HepG2 (cell line): ENCODE measurements around the gene TACC3. TPM values are rescaled to one million over a fixed set of nuclear protein-coding genes. Genes with fewer than 3 reads are reported as not detected.

Experiments
- ATAC-seq: fragments of 200-7000 bp; cut with Tn5 transposase; 3 replicates; pipeline ENCODE4 v1.9.1; 2020; ENCODE audit warnings: mild to moderate bottlenecking, moderate library complexity
- BruUV-seq: library from RNA; stranded (reverse); fragments of 400-500 nt; replicated peaks from 2 replicates; lab custom pipeline; 2021; lab: Mats Ljungman, UMichigan
- CTCF ChIA-PET: fragments of 300-600 bp; formaldehyde crosslinking; extraction: SDS; loops from one replicate; lab custom pipeline; 2021; ENCODE audit warnings: low total read pairs, inconsistent platforms, low intra/inter-chr PET ratio; lab: Yijun Ruan, JAX
- POLR2A ChIA-PET: fragments of 350-600 bp; sonication (Branson Sonifier 250); formaldehyde crosslinking; loops from one replicate; lab custom pipeline; 2020; ENCODE audit warnings: antibody characterized with exemption, inconsistent platforms; lab: Yijun Ruan, JAX
- DNase-seq: peaks from one replicate; pipeline ENCODE4 v3.0.0-alpha.2; 2015; ENCODE audit warnings: low spot score
- FAIRE-seq: peaks from 3 replicates; lab custom pipeline; 2011; peaks lifted over from hg19 to GRCh38; lab: Jason Lieb, UNC
- H2AFZ ChIP-seq: one replicate; pipeline ENCODE4 v1.6.1; 2011; ENCODE audit warnings: low read length, inconsistent platforms
- H3K27ac ChIP-seq: fragments of 300-600 bp; 3 replicates; pipeline ENCODE4 v1.8.0; 2011; ENCODE audit warnings: mixed run types, mild to moderate bottlenecking, mixed read lengths, low read length, inconsistent platforms; ENCODE audit not compliant: insufficient read depth; ENCODE audit errors: extremely low read length
- H3K27me3 ChIP-seq, 2 experiments: fragments of 200-600 bp in 1 of 2; 2 replicates in 1 of 2; 3 replicates in 1 of 2; pipeline versions ENCODE4 v1.6.0 to v1.8.0; 2011; ENCODE audit warnings: low read length in 2 of 2, mild to moderate bottlenecking in 2 of 2, moderate library complexity in 2 of 2, inconsistent platforms in 1 of 2; ENCODE audit not compliant: insufficient read depth in 2 of 2, control insufficient read depth in 1 of 2
- H3K36me3 ChIP-seq, 2 experiments: fragments of 200-600 bp in 1 of 2; replicated peaks in 1 of 2; 2 replicates in 1 of 2; 3 replicates in 1 of 2; pipeline versions ENCODE4 v1.5.1 to v1.8.0; 2011; ENCODE audit warnings: low read length in 2 of 2, inconsistent platforms in 1 of 2; ENCODE audit not compliant: insufficient read depth in 2 of 2, control insufficient read depth in 1 of 2
- H3K4me1 ChIP-seq: 2 replicates; pipeline ENCODE4 v1.5.1; 2012; ENCODE audit warnings: low read length, inconsistent platforms; ENCODE audit not compliant: insufficient read depth
- H3K4me2 ChIP-seq: 2 replicates; pipeline ENCODE4 v1.6.0; 2011; ENCODE audit warnings: low read depth, low read length, inconsistent platforms
- H3K4me3 ChIP-seq, 3 experiments: fragments of 200-600 bp in 1 of 3; sonication (generic), shearing (Covaris generic) in 1 of 3; replicated peaks in 1 of 3; 2 replicates each; pipeline ENCODE4 v1.5.1; 2011 to 2016; ENCODE audit warnings: low read length in 3 of 3, inconsistent platforms in 2 of 3, low read depth in 2 of 3, mild to moderate bottlenecking in 2 of 3, control low read depth in 1 of 3, mixed read lengths in 1 of 3; ENCODE audit not compliant: insufficient read depth in 1 of 3
- H3K79me2 ChIP-seq: one replicate; pipeline ENCODE4 v1.6.1; 2011; ENCODE audit warnings: low read length, inconsistent platforms; ENCODE audit not compliant: insufficient read depth
- H3K9ac ChIP-seq: 2 replicates; pipeline ENCODE4 v1.6.0; 2011; ENCODE audit warnings: mild to moderate bottlenecking, low read depth, low read length, inconsistent platforms; ENCODE audit not compliant: insufficient read depth
- H3K9me3 ChIP-seq: 2 replicates; pipeline ENCODE4 v1.5.1; 2012; ENCODE audit warnings: mild to moderate bottlenecking, low read length
- H4K20me1 ChIP-seq: 2 replicates; pipeline ENCODE4 v1.6.0; 2011; ENCODE audit warnings: inconsistent platforms, mild to moderate bottlenecking, low read length, moderate library complexity; ENCODE audit not compliant: insufficient read depth
- BHLHE40 ChIP-seq: IDR thresholded peaks from 2 replicates; pipeline ENCODE4 v1.6.1; 2011; ENCODE audit warnings: low read length, improper control_type of control experiment
- CHD2 ChIP-seq: IDR thresholded peaks from 2 replicates; pipeline ENCODE4 v1.6.1; 2011; ENCODE audit warnings: low read depth, low read length, improper control_type of control experiment
- DNMT1 ChIP-seq: sonication (generic); formaldehyde crosslinking; IDR thresholded peaks from 2 replicates; pipeline ENCODE4 v1.5.1; 2020; ENCODE audit warnings: mild to moderate bottlenecking, missing genetic modification reagents
- JARID2 ChIP-seq: sonication (generic); formaldehyde crosslinking; IDR thresholded peaks from 2 replicates; pipeline ENCODE4 v1.8.1; 2023; ENCODE audit warnings: missing genetic modification reagents, inconsistent platforms; ENCODE audit not compliant: insufficient replicate concordance
- KAT2B ChIP-seq: fragments of 150-350 bp; IDR thresholded peaks from 2 replicates; pipeline ENCODE4 v1.6.1; 2014; ENCODE audit warnings: low read depth, low read length, borderline replicate concordance
- SATB2 ChIP-seq: sonication (generic); formaldehyde crosslinking; IDR thresholded peaks from 2 replicates; pipeline ENCODE4 v1.5.0; 2020; ENCODE audit warnings: missing genetic modification reagents
- SRSF1 ChIP-seq: fragments of 200-400 bp; formaldehyde crosslinking; optimal IDR thresholded peaks from 2 replicates; pipeline ENCODE3; 2017; ENCODE audit warnings: mild to moderate bottlenecking, low read depth, low read length, moderate library complexity
- TRIM24 ChIP-seq: sonication (generic); formaldehyde crosslinking; IDR thresholded peaks from 2 replicates; pipeline ENCODE4 v1.8.0; 2022; ENCODE audit warnings: mild to moderate bottlenecking, missing genetic modification reagents
- ZBTB44 ChIP-seq: sonication (generic); formaldehyde crosslinking; IDR thresholded peaks from 2 replicates; pipeline ENCODE4 v1.4.0; 2020; ENCODE audit warnings: missing genetic modification reagents
- ZNF18 ChIP-seq: sonication (generic); formaldehyde crosslinking; IDR thresholded peaks from 2 replicates; pipeline ENCODE4 v1.8.0; 2022; ENCODE audit warnings: mild to moderate bottlenecking, missing genetic modification reagents; ENCODE audit not compliant: insufficient replicate concordance
- ZNF275 ChIP-seq: sonication (generic); formaldehyde crosslinking; IDR thresholded peaks from 2 replicates; pipeline ENCODE4 v1.8.0; 2022; ENCODE audit warnings: missing genetic modification reagents, mild to moderate bottlenecking, inconsistent platforms, borderline replicate concordance
- ZNF276 ChIP-seq: sonication (generic); formaldehyde crosslinking; IDR thresholded peaks from 2 replicates; pipeline ENCODE4 v1.4.0; 2020; ENCODE audit warnings: mild to moderate bottlenecking, low read depth, missing genetic modification reagents
- ZNF451 ChIP-seq: sonication (generic); formaldehyde crosslinking; IDR thresholded peaks from 2 replicates; pipeline ENCODE4 v1.5.0; 2020; ENCODE audit warnings: mild to moderate bottlenecking, missing genetic modification reagents
- ZNF737 ChIP-seq: sonication (generic); formaldehyde crosslinking; IDR thresholded peaks from 2 replicates; pipeline ENCODE4 v1.5.0; 2020; ENCODE audit warnings: missing genetic modification reagents, mild to moderate bottlenecking, borderline replicate concordance
- ZNF83 ChIP-seq: sonication (generic); formaldehyde crosslinking; IDR thresholded peaks from 2 replicates; pipeline ENCODE4 v1.4.0; 2020; ENCODE audit warnings: missing genetic modification reagents, mild to moderate bottlenecking, borderline replicate concordance
- WGBS: methylation state at CpG from one replicate; pipeline ENCODE4 v1.1.6; 2017; ENCODE audit warnings: low lambda C conversion rate; 5-methylcytosine and 5-hydroxymethylcytosine counted together
- in situ Hi-C: cut with HindIII; loops from 2 replicates; pipeline ENCODE4 v1.10.0; 2017; ENCODE audit warnings: low pct_unique_long_range_greater_than_20kb; ENCODE audit not compliant: extremely low pct_ligation_motif_present
- intact Hi-C: fragments of 100-400 bp; cut with micrococcal nuclease; formaldehyde crosslinking; loops from one replicate; pipeline ENCODE4 v1.10.0; 2022; ENCODE audit not compliant: unreplicated experiment
- polyA plus RNA-seq, 8 experiments: library from polyadenylated mRNA; depleted of rRNA in 3 of 8; stranded (reverse) in 7 of 8; unstranded in 1 of 8; fragments of >200 nt; fragmentation: Illumina TruSeq in 4 of 8; extraction: Trizol in 4 of 8; gene quantifications; 2 replicates each; pipeline versions ENCODE4 v1.2.1 to v1.2.3, GENCODE V29; 2011 to 2016; ENCODE audit warnings: low read depth in 4 of 8, missing spikeins in 1 of 8, mixed read lengths in 1 of 8; ENCODE audit not compliant: insufficient read depth in 1 of 8
- total RNA-seq, 5 experiments: library from RNA; depleted of rRNA; stranded (reverse); fragments of >200 nt; fragmentation: Illumina TruSeq; extraction: Trizol; gene quantifications; 2 replicates each; pipeline ENCODE4 v1.2.3, GENCODE V29; 2016; ENCODE audit warnings: low read depth in 1 of 5

Gene TACC3
- total and polyA plus RNA-seq, 2 of the 13 experiments (the other 11 are each of a cell fraction or from before 2014, with no cell fraction given), result 20.3 to 21.2 TPM

- POLR2A ChIA-PET, result interaction anchor here (1.3 to 34.3 kb wide), 4 partner anchors 9 to 35 kb away, joined by 3 to 1258 read pairs (median 6); partner anchors contain the start of gene FGFR3
- 97% methylated on average over 19 of the region's 30 CpGs for WGBS
- TF ChIP-seq SATB2 (CRISPR knock-in tag), result no peak
- TF ChIP-seq ZNF451 (CRISPR knock-in tag), result no peak
- no peak for TF ChIP-seq ZNF83 (CRISPR knock-in tag)
- no peak for TF ChIP-seq ZNF275 (CRISPR knock-in tag)
- no peak for TF ChIP-seq ZNF276 (CRISPR knock-in tag)
- no peak for TF ChIP-seq CHD2
- TF ChIP-seq KAT2B, result no peak
- TF ChIP-seq BHLHE40, result no peak
- TF ChIP-seq JARID2 (CRISPR knock-in tag), result no peak
- no peak for TF ChIP-seq SRSF1
- TF ChIP-seq ZBTB44 (CRISPR knock-in tag), result no peak
- no peak for TF ChIP-seq TRIM24 (CRISPR knock-in tag)
- no peak for TF ChIP-seq DNMT1
- TF ChIP-seq ZNF737 (CRISPR knock-in tag), result no peak
- TF ChIP-seq ZNF18 (CRISPR knock-in tag), result no peak
Measured at GRCh38 chr4:1772853-1773538, 51.7 kb downstream of the TACC3 start.

More at GRCh38 chr4:1772853-1773538, 51.7 kb downstream of the TACC3 start:
- Histone ChIP-seq H2AFZ (no peak overlapping the region), H4K20me1 (no peaks in the 10 kb centered on the region), H3K4me2 (no peak overlapping the region), H3K9ac (no peak overlapping the region), H3K27me3 (no peaks in the 10 kb centered on the region), H3K27ac (no peak overlapping the region), H3K4me1 (peaks cover 99% of the 10 kb centered on the region), H3K36me3 (no peaks in the 10 kb centered on the region), H3K79me2 (peaks cover 7% of the 10 kb centered on the region), H3K4me3 (no peak overlapping the region), H3K9me3 (no peaks in the 10 kb centered on the region)
- DNase-seq (no peak), FAIRE-seq (no peak), ATAC-seq (no peak)
- intact Hi-C loops (no loop called here), in situ Hi-C loops (no loop called here)
- CTCF ChIA-PET, result no interaction called here
- BruUV-seq, result no TSS peak
